K562 (cell line): Measurements from ENCODE around the gene ZNF451. TPM values are rescaled to one million over a fixed set of nuclear protein-coding genes. Genes with fewer than 3 reads are reported as not detected.
A peak's percentile ranks its signal among the peaks of the same experiment; 100 is the strongest.
"Not testable (repeated sequence)": the region's sequence is repeated elsewhere in the genome, so short reads cannot be mapped to it uniquely, and the experiment has no call there.

ENCODE experiments used
- ATAC-seq: fragments of 200-7000 bp; cut with Tn5 transposase; 3 replicates; pipeline ENCODE4 v1.9.1; 2020; ENCODE audit warnings: moderate library complexity
- BruUV-seq: library from RNA; stranded (reverse); fragments of 400-500 nt; replicated peaks from 2 replicates; lab custom pipeline; 2021; lab: Mats Ljungman, UMichigan
- CTCF ChIA-PET: fragments of 300-600 bp; formaldehyde crosslinking; extraction: SDS; loops from one replicate; lab custom pipeline; 2021; ENCODE audit warnings: low intra/inter-chr PET ratio; lab: Yijun Ruan, JAX
- POLR2A ChIA-PET: fragments of 300-600, 350-650 bp; sonication (Branson Sonifier 250); formaldehyde crosslinking; extraction: SDS; loops from one replicate; lab custom pipeline; 2021; ENCODE audit warnings: antibody characterized with exemption, inconsistent platforms; lab: Yijun Ruan, JAX
- DNase-seq, 4 experiments: peaks; one replicate each; pipeline versions ENCODE4 v3.0.0 to v3.0.0-alpha.2; 2011 to 2018; ENCODE audit warnings: low spot score in 3 of 4, mixed read lengths in 3 of 4; ENCODE audit errors: extremely low read depth in 1 of 4
- FAIRE-seq: peaks from 2 replicates; lab custom pipeline; 2011; peaks lifted over from hg19 to GRCh38; lab: Jason Lieb, UNC
- H2AFZ ChIP-seq: 2 replicates; pipeline ENCODE4 v1.6.0; 2011; ENCODE audit warnings: low read depth, low read length, control low read depth, inconsistent platforms
- H3K27ac ChIP-seq: fragments of 200-600 bp; 3 replicates; pipeline ENCODE4 v1.8.0; 2011; ENCODE audit warnings: low read depth, mild to moderate bottlenecking, control low read depth, inconsistent platforms, low read length, moderate library complexity, mixed read lengths; ENCODE audit errors: extremely low read depth
- H3K27me3 ChIP-seq, 2 experiments: fragments of 300-600 bp in 1 of 2; 2 replicates in 1 of 2; 3 replicates in 1 of 2; pipeline versions ENCODE4 v1.6.0 to v1.8.0; 2011; ENCODE audit warnings: inconsistent platforms in 2 of 2, low read length in 2 of 2, mild to moderate bottlenecking in 1 of 2, mixed read lengths in 1 of 2, moderate library complexity in 1 of 2; ENCODE audit not compliant: control insufficient read depth in 2 of 2, insufficient read depth in 2 of 2
- H3K36me3 ChIP-seq: fragments of 300-600 bp; 3 replicates; pipeline ENCODE4 v1.8.0; 2011; ENCODE audit warnings: mild to moderate bottlenecking, low read length, inconsistent platforms; ENCODE audit not compliant: control insufficient read depth, insufficient read depth
- H3K4me1 ChIP-seq, 2 experiments: fragments of 200-600 bp in 1 of 2; replicated peaks in 1 of 2; 2 replicates in 1 of 2; 3 replicates in 1 of 2; pipeline versions ENCODE4 v1.5.1 to v1.8.0; 2011; ENCODE audit warnings: inconsistent platforms in 2 of 2, low read length in 2 of 2, mild to moderate bottlenecking in 1 of 2, mixed read lengths in 1 of 2, moderate library complexity in 1 of 2; ENCODE audit not compliant: control insufficient read depth in 2 of 2, insufficient read depth in 2 of 2
- H3K4me2 ChIP-seq: 2 replicates; pipeline ENCODE4 v1.6.1; 2011; ENCODE audit warnings: low read length, control low read depth, inconsistent platforms, mixed read lengths; ENCODE audit not compliant: insufficient read depth
- H3K4me3 ChIP-seq: fragments of 200-600 bp; sonication (generic), shearing (Covaris generic); 2 replicates; pipeline ENCODE4 v1.5.1; 2016; ENCODE audit warnings: control low read depth, inconsistent platforms
- H3K79me2 ChIP-seq: fragments of 200-600 bp; 3 replicates; pipeline ENCODE4 v1.8.0; 2011; ENCODE audit warnings: low read length, inconsistent platforms; ENCODE audit not compliant: control insufficient read depth, insufficient read depth
- H3K9ac ChIP-seq, 2 experiments: 2 replicates each; pipeline versions ENCODE4 v1.6.0 to v1.6.1; 2011; ENCODE audit warnings: low read depth in 2 of 2, low read length in 2 of 2, control low read depth in 1 of 2, inconsistent platforms in 1 of 2, mild to moderate bottlenecking in 1 of 2, mixed read lengths in 1 of 2; ENCODE audit not compliant: insufficient read depth in 1 of 2
- H3K9me1 ChIP-seq: one replicate; pipeline ENCODE4 v1.6.0; 2011; ENCODE audit warnings: inconsistent platforms, mild to moderate bottlenecking, low read length, moderate library complexity; ENCODE audit not compliant: control insufficient read depth, insufficient read depth
- H3K9me3 ChIP-seq: replicated peaks from 2 replicates; pipeline ENCODE4 v1.5.1; 2011; ENCODE audit warnings: low read depth, low read length, inconsistent platforms; ENCODE audit not compliant: control insufficient read depth, insufficient read depth
- H4K20me1 ChIP-seq: replicated peaks from 2 replicates; pipeline ENCODE4 v1.6.1; 2011; ENCODE audit warnings: low read length, inconsistent platforms, mixed read lengths; ENCODE audit not compliant: control insufficient read depth, insufficient read depth
- ESRRB ChIP-seq: fragments of 250-450 bp; sonication (Bioruptor Pico); IDR thresholded peaks from 2 replicates; pipeline ENCODE4 v1.5.0; 2020; ENCODE audit warnings: mild to moderate bottlenecking, moderate library complexity, borderline replicate concordance
- HDGF ChIP-seq: fragments of 450-650 bp; IDR thresholded peaks from 2 replicates; pipeline ENCODE4 v1.6.1; 2016
- SAP30 ChIP-seq: fragments of 200-600 bp; sonication (generic); IDR thresholded peaks from 2 replicates; pipeline ENCODE4 v1.6.1; 2012; ENCODE audit warnings: borderline replicate concordance, low read depth, mild to moderate bottlenecking, moderate library complexity, low read length, control low read depth, inconsistent platforms; ENCODE audit not compliant: insufficient read depth, poor library complexity, severe bottlenecking
- TCFL5 ChIP-seq: fragments of 250-450 bp; sonication (Bioruptor Pico); conservative IDR thresholded peaks from 2 replicates; pipeline ENCODE4 v1.6.1; 2021; ENCODE audit warnings: mild to moderate bottlenecking, moderate library complexity, matching md5 sums
- THRA ChIP-seq: fragments of 450-650 bp; IDR thresholded peaks from 2 replicates; pipeline ENCODE4 v1.6.1; 2017; ENCODE audit warnings: mild to moderate bottlenecking, moderate library complexity
- ZBTB2 ChIP-seq: fragments of 450-650 bp; IDR thresholded peaks from 2 replicates; pipeline ENCODE4 v1.6.1; 2016; ENCODE audit warnings: antibody characterized with exemption
- ZNF584 ChIP-seq: fragments of 200-800 bp; sonication (Bioruptor generic); IDR thresholded peaks from 2 replicates; pipeline ENCODE4 v1.6.1; 2016; ENCODE audit warnings: low read depth, mild to moderate bottlenecking, missing genetic modification characterization, missing compliant biosample characterization
- WGBS: fragments of 100-300 bp; shearing (Covaris generic); methylation state at CpG from one replicate; pipeline ENCODE4 v1.1.6; 2016; ENCODE audit warnings: low coverage, mixed read lengths; ENCODE audit not compliant: insufficient coverage; ENCODE audit errors: missing lambda C conversion rate; 5-methylcytosine and 5-hydroxymethylcytosine counted together
- in situ Hi-C: fragments of 300-500 bp; cut with MboI; formaldehyde crosslinking; loops from 4 replicates; pipeline ENCODE4 v1.15.0; 2018; ENCODE audit warnings: inconsistent platforms, mixed read lengths
- intact Hi-C: fragments of 100-400 bp; cut with micrococcal nuclease; formaldehyde crosslinking; loops from 2 replicates; pipeline ENCODE4 v1.14.2; 2022
- polyA plus RNA-seq, 8 experiments: library from polyadenylated mRNA; depleted of rRNA in 4 of 8; stranded (reverse) in 5 of 8; unstranded in 3 of 8; fragments of >200 nt; fragmentation: Nextera tagmentation in 2 of 8; fragmentation: Illumina TruSeq in 1 of 8; extraction: Ambion mirVana in 2 of 8; extraction: Trizol in 1 of 8; gene quantifications; 2 replicates each; pipeline versions ENCODE4 v1.2.1 to v1.2.3, GENCODE V29; 2011 to 2014; ENCODE audit warnings: inconsistent platforms in 1 of 8, missing spikeins in 1 of 8
- total RNA-seq, 7 experiments: library from RNA; depleted of rRNA in 6 of 7; stranded (reverse); fragments of >200 nt in 6 of 7; fragmentation: Illumina TruSeq in 2 of 7; extraction: Trizol in 2 of 7; gene quantifications; 2 replicates each; pipeline versions ENCODE4 v1.2.1 to v1.2.3, GENCODE V29; 2011 to 2021; ENCODE audit warnings: low replicate concordance in 1 of 7
- TF ChIP-seq, protein P1 (sequence below): fragments of 250-450 bp; sonication (Bioruptor Pico); IDR thresholded peaks from 2 replicates; pipeline ENCODE4 v1.5.0; 2021
- TF ChIP-seq, protein P2 (sequence below): sonication (generic); formaldehyde crosslinking; IDR thresholded peaks from 2 replicates; pipeline ENCODE4 v1.8.0; 2022; ENCODE audit warnings: missing genetic modification reagents, mild to moderate bottlenecking, moderate library complexity, borderline replicate concordance

The ZNF451 gene
- total and polyA plus RNA-seq, 9 of the 15 experiments (the other 6 are each of a cell fraction or from before 2014, with no cell fraction given) = 16.1 to 74.3 (median 38.3) TPM

DNA sequence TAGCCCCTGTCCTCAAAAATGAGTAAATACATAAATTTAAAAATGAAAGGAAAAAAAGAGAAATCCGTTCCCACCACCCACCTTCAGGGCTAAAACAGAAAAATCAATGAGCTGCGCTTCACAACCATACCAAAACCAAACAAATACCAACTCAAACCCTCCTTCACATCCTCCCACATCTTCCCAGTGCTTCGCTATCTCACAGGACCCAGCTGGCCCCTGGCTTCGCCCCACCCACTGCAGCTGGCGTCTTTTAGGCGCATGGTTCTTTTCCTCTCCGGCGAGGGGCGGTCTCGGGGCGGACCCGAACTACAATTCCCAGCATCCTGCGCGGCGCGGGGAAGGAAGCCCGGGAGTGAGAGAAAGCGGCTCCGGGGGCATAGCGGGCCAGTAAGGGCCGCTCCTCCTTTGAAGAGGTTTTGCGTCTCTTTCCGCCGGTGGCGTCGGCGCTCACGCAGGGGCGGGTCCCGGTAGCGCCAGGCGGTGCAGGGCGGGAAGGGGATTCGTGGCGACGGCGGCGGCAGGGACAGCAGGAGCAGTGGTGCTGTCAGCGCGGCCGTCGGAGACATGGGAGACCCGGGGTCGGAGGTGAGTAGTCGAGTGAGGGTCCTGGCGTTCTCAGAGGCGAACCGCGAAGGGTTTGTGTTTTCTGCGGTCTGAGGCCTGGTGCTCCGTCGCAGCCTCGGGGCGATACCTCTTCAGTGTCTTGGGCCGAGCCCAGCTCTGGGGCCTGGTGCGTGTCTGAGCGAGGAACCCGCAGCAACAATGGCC lies at the start of gene ZNF451 (continued):
- TF ChIP-seq, protein P1, sequence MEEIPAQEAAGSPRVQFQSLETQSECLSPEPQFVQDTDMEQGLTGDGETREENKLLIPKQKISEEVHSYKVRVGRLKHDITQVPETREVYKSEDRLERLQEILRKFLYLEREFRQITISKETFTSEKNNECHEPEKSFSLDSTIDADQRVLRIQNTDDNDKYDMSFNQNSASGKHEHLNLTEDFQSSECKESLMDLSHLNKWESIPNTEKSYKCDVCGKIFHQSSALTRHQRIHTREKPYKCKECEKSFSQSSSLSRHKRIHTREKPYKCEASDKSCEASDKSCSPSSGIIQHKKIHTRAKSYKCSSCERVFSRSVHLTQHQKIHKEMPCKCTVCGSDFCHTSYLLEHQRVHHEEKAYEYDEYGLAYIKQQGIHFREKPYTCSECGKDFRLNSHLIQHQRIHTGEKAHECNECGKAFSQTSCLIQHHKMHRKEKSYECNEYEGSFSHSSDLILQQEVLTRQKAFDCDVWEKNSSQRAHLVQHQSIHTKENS = no peak
- TF ChIP-seq, protein P2, sequence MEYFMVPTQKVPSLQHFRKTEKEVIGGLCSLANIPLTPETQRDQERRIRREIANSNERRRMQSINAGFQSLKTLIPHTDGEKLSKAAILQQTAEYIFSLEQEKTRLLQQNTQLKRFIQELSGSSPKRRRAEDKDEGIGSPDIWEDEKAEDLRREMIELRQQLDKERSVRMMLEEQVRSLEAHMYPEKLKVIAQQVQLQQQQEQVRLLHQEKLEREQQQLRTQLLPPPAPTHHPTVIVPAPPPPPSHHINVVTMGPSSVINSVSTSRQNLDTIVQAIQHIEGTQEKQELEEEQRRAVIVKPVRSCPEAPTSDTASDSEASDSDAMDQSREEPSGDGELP (CRISPR knock-in tag) = peak; percentile 100
- TF ChIP-seq TCFL5 (CRISPR knock-in tag) (no peak), HDGF (0 out of 2 replicates have a peak, but pooled peaks have one; percentile 56), THRA (no peak), ZBTB2 (peak; percentile 66; the same call in 1 of the 2 replicates), ZNF584 (CRISPR knock-in tag) (peak; percentile 51; the same call in 1 of the 2 replicates), SAP30 (no peak), ESRRB (CRISPR knock-in tag) (no peak)

DNA sequence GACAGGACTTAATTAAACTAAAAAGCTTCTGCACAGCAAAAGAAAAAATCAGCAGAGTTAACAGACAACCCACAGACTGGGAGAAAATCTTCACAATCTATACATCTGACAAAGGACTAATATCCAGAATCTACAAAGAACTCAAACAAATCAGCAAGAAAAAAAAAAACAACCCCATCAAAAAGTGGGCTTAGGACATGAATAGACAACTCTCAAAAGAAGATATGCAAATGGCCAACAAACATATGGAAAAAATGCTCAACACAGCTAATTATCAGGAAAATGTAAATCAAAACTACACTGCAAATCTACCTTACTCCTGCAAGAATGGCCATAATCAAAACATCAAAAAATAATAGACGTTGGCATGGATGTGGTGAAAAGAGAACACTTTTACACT lies 45.9 kb upstream of the ZNF451 start:
- H3K9me3 ChIP-seq, H3K27me3 ChIP-seq, H2AFZ ChIP-seq, BruUV-seq, H3K4me1 ChIP-seq, FAIRE-seq, ATAC-seq, H3K4me3 ChIP-seq, intact Hi-C loops, H3K4me2 ChIP-seq, H3K27ac ChIP-seq, H3K36me3 ChIP-seq, in situ Hi-C loops, DNase-seq, CTCF ChIA-PET, POLR2A ChIA-PET, H3K9ac ChIP-seq, H4K20me1 ChIP-seq, H3K9me1 ChIP-seq: not testable (repeated sequence)
- WGBS = 74% methylated on average over 1 of the region's 1 CpG
- peaks cover 20% of the 10 kb centered on the region for H3K79me2 ChIP-seq
